HepG2 (cell line): ENCODE data around the gene ZSWIM9. TPM values are rescaled to one million over a fixed set of nuclear protein-coding genes. Genes with fewer than 3 reads are reported as not detected.

Experiments used
- CC2D1A ChIP-seq: sonication (generic); formaldehyde crosslinking; IDR thresholded peaks from 2 replicates; pipeline ENCODE4 v1.8.1; 2023; ENCODE audit warnings: mild to moderate bottlenecking, missing genetic modification reagents
- CREM ChIP-seq, 2 experiments: sonication (generic) in 1 of 2; formaldehyde crosslinking in 1 of 2; IDR thresholded peaks; 2 replicates each; pipeline versions ENCODE4 v1.4.0 to v1.6.1; 2016 to 2020; ENCODE audit warnings: antibody characterized with exemption in 1 of 2, mild to moderate bottlenecking in 1 of 2, missing genetic modification reagents in 1 of 2
- MTF1 ChIP-seq: sonication (generic); formaldehyde crosslinking; IDR thresholded peaks from 2 replicates; pipeline ENCODE4 v1.5.0; 2020; ENCODE audit warnings: missing genetic modification reagents
- NFATC3 ChIP-seq: sonication (generic); formaldehyde crosslinking; IDR thresholded peaks from 2 replicates; pipeline ENCODE4 v1.5.1; 2020; ENCODE audit warnings: mild to moderate bottlenecking, missing genetic modification reagents
- RCOR2 ChIP-seq: IDR thresholded peaks from 2 replicates; pipeline ENCODE4 v1.6.1; 2016; ENCODE audit warnings: missing biosample characterization, missing genetic modification reagents
- RFX3 ChIP-seq: IDR thresholded peaks from 2 replicates; pipeline ENCODE4 v1.6.1; 2016; ENCODE audit warnings: missing biosample characterization, missing genetic modification reagents
- SMAD9 ChIP-seq: sonication (generic); formaldehyde crosslinking; IDR thresholded peaks from 2 replicates; pipeline ENCODE4 v1.5.1; 2020; ENCODE audit warnings: mild to moderate bottlenecking, missing genetic modification reagents
- TBP ChIP-seq: sonication (generic); formaldehyde crosslinking; IDR thresholded peaks from 2 replicates; pipeline ENCODE4 v1.5.0; 2020; ENCODE audit warnings: missing genetic modification reagents
- ZNF484 ChIP-seq: sonication (generic); formaldehyde crosslinking; IDR thresholded peaks from 2 replicates; pipeline ENCODE4 v1.5.1; 2020; ENCODE audit warnings: mild to moderate bottlenecking, low read depth, missing genetic modification reagents, borderline replicate concordance
- polyA plus RNA-seq, 8 experiments: library from polyadenylated mRNA; depleted of rRNA in 3 of 8; stranded (reverse) in 7 of 8; unstranded in 1 of 8; fragments of >200 nt; fragmentation: Illumina TruSeq in 4 of 8; extraction: Trizol in 4 of 8; gene quantifications; 2 replicates each; pipeline versions ENCODE4 v1.2.1 to v1.2.3, GENCODE V29; 2011 to 2016; ENCODE audit warnings: low read depth in 4 of 8, missing spikeins in 1 of 8, mixed read lengths in 1 of 8; ENCODE audit not compliant: insufficient read depth in 1 of 8
- total RNA-seq, 5 experiments: library from RNA; depleted of rRNA; stranded (reverse); fragments of >200 nt; fragmentation: Illumina TruSeq; extraction: Trizol; gene quantifications; 2 replicates each; pipeline ENCODE4 v1.2.3, GENCODE V29; 2016; ENCODE audit warnings: low read depth in 1 of 5
- TF ChIP-seq, protein P1 (sequence below): sonication (generic); formaldehyde crosslinking; IDR thresholded peaks from 2 replicates; pipeline ENCODE4 v1.8.0; 2022; ENCODE audit warnings: mild to moderate bottlenecking, missing genetic modification reagents, borderline replicate concordance
- TF ChIP-seq, protein P2 (sequence below): sonication (generic); formaldehyde crosslinking; IDR thresholded peaks from 2 replicates; pipeline ENCODE4 v1.4.0; 2020; ENCODE audit warnings: missing genetic modification reagents
- TF ChIP-seq, protein P3 (sequence below): sonication (generic); formaldehyde crosslinking; IDR thresholded peaks from 2 replicates; pipeline ENCODE4 v1.4.0; 2020; ENCODE audit warnings: missing genetic modification reagents
- TF ChIP-seq, protein P4 (sequence below): sonication (generic); formaldehyde crosslinking; IDR thresholded peaks from 2 replicates; pipeline ENCODE4 v1.5.0; 2020; ENCODE audit warnings: missing genetic modification reagents, mild to moderate bottlenecking, borderline replicate concordance
- TF ChIP-seq, protein P5 (sequence below): sonication (generic); formaldehyde crosslinking; IDR thresholded peaks from 2 replicates; pipeline ENCODE4 v1.4.0; 2020; ENCODE audit warnings: mild to moderate bottlenecking, missing genetic modification reagents

ZSWIM9 gene
- total and polyA plus RNA-seq, 2 of the 13 experiments (the other 11 are each of a cell fraction or from before 2014, with no cell fraction given) = 0.18 to 1.1 TPM

DNA sequence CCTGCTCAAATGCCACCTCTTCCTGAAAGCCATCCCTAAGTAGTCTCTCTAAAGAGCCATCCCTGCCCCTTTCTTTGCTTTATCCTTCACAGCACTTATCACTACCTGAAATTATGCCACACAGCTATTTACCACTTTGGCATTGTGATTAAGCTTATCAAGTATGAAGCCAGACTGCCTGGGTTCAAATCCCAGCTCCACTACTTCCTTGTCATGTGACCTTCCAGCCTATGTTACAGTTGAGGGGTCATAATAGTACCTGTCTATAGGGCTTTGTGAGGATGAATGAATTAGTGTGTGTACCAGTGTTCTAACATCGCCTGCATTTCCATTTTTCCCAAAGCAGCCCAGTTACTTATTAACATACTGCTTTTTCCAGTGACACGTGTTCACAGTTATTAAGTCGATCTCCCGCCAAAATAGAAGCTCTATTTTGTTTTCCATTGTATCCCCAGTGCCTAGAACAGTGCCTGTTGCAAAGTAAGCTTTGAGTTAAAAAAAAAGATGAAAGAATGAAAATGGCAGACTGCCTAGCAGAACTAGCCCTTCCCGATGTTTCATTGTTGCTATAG is 32.8 kb downstream of the ZSWIM9 start (continued):
- TF ChIP-seq, protein P1, sequence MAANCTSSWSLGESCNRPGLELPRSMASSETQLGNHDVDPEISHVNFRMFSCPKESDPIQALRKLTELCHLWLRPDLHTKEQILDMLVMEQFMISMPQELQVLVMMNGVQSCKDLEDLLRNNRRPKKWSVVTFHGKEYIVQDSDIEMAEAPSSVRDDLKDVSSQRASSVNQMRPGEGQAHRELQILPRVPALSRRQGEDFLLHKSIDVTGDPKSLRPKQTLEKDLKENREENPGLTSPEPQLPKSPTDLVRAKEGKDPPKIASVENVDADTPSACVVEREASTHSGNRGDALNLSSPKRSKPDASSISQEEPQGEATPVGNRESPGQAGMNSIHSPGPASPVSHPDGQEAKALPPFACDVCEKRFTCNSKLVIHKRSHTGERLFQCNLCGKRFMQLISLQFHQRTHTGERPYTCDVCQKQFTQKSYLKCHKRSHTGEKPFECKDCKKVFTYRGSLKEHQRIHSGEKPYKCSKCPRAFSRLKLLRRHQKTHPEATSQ (CRISPR knock-in tag) = no peak
- TF ChIP-seq, protein P2, sequence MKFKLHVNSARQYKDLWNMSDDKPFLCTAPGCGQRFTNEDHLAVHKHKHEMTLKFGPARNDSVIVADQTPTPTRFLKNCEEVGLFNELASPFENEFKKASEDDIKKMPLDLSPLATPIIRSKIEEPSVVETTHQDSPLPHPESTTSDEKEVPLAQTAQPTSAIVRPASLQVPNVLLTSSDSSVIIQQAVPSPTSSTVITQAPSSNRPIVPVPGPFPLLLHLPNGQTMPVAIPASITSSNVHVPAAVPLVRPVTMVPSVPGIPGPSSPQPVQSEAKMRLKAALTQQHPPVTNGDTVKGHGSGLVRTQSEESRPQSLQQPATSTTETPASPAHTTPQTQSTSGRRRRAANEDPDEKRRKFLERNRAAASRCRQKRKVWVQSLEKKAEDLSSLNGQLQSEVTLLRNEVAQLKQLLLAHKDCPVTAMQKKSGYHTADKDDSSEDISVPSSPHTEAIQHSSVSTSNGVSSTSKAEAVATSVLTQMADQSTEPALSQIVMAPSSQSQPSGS = no peak
- TF ChIP-seq SMAD9 (CRISPR knock-in tag) (peak; percentile 48; the same call in 1 of the 2 replicates), TBP (no peak), MTF1 (CRISPR knock-in tag) (no peak), ZNF484 (CRISPR knock-in tag) (0 out of 2 replicates have a peak, but pooled peaks have one; percentile 25), RCOR2 (0 out of 2 replicates have a peak, but pooled peaks have one; percentile 17), CREM (IDR thresholded peaks at IDR 0.05) (no peak), CREM (CRISPR knock-in tag; IDR thresholded peaks at IDR 0.05) (no peak), CC2D1A (no peak), RFX3 (CRISPR knock-in tag) (peak; percentile 40), NFATC3 (CRISPR knock-in tag) (no peak)
- TF ChIP-seq, protein P3, sequence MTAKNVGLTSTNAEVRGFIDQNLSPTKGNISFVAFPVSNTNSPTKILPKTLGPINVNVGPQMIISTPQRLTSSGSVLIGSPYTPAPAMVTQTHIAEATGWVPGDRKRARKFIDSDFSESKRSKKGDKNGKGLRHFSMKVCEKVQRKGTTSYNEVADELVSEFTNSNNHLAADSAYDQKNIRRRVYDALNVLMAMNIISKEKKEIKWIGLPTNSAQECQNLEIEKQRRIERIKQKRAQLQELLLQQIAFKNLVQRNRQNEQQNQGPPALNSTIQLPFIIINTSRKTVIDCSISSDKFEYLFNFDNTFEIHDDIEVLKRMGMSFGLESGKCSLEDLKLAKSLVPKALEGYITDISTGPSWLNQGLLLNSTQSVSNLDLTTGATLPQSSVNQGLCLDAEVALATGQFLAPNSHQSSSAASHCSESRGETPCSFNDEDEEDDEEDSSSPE (CRISPR knock-in tag) = no peak
- TF ChIP-seq, protein P4, sequence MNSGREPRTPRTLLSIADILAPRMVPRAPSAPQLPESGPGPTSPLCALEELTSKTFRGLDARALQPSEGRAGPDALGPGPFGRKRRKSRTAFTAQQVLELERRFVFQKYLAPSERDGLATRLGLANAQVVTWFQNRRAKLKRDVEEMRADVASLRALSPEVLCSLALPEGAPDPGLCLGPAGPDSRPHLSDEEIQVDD (CRISPR knock-in tag) = no peak
- TF ChIP-seq, protein P5, sequence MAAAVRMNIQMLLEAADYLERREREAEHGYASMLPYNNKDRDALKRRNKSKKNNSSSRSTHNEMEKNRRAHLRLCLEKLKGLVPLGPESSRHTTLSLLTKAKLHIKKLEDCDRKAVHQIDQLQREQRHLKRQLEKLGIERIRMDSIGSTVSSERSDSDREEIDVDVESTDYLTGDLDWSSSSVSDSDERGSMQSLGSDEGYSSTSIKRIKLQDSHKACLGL (CRISPR knock-in tag) = no peak
